HG03439 (cell line): ENCODE data around the gene JUP.

Experiments
- ATAC-seq: cut with Tn5 transposase; IDR thresholded peaks from one replicate; pipeline ENCODE4 v1.9.1; 2021; ENCODE audit warnings: mild to moderate bottlenecking, moderate library complexity; ENCODE audit not compliant: unreplicated experiment

The JUP gene

DNA sequence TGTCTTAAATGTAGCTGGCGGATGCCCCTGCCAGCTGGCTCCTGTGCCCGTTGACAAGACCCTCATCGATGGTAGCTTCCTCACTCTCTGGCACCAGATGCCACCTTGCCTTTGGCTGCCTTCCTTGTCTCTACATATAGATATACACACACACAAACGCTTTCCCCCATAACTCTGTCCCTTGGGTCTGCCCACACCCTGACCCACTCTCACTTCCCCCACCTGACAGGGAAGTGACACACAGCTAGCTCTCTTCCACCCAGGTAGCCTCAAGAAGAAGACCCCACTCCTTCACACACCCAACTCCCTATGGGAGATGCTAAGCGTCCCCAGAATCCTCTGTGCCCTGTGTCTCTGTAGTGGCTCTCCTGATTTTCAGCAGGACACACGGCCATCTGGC is 25.6 kb downstream of the JUP start:
- no peak for ATAC-seq

DNA sequence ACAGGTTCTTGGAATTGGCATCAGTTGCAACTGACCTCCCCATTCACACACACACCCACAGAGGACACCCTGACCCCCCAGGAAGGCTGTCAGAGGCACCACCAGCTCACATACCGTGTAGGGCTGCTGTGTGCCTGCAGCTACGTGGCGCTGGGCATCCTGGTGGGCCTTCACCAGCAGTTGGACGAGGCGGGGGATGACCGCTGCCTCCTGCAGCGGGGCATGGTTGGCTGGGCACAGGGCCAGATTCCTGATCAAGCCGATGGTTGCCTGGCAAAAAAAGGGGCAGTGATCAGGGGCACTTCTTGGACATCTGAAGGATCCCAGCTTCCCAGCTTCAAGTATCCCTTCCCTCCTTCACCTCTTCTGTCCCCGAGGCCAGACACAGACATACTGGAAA is 27.9 kb downstream of the JUP start:
- no peak for ATAC-seq

DNA sequence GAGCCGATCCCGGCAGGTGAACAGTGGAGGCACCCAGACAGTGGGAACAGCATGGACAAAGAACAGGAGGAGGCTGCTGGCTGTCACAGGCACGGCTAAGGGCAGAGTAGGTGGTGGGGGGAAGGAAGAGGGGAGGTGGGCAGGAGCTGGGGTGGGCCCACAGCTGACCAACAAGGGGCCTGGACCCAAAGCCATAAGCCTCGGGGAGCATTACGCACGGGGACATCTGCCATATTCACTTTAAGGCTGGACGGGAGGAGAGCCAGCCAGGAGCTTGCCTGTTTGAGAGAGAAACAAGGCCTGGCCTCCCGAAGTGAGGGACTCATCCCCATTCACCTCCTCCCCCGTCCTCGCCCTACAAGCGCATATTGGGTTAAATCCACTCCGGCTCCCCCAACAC is 32.4 kb downstream of the JUP start:
- no peak for ATAC-seq

DNA sequence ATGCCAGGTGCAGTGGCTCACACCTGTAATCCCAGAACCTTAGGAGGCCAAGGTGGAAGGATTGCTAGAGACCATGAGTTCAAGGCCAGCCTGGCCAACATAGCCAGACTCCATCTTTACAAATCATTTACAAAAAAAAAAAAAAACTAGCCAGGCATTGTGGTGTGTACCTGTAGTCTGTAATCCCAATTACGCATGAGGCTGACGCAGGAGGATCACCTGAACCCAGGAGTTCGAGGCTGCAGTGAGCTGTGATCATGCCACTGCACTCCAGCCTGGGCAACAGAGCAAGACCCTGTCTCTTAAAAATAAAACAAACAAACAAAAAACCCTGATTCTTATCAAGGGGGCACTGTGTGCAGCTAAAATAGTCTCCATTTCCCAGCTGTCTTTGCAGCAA is 35.2 kb downstream of the JUP start:
- no peak for ATAC-seq

DNA sequence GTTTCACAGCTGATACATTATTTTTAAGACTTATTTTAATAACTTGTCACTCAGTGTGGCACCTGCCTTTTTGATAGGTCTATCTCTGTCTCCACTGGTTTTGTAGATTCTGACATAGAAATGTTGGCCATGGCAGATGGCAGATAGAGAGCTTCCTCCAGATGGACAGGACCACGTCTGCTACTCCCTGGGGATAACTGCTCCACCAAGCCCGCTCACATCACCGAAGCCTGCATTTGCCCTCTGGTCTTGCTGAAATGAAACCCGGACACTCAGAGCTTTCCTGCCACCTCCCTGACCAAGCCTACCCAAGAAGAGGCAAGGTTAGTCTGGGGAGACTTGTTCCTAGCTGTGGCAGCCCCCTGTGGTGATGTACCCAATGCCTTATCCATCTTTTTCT is 35.6 kb downstream of the JUP start:
- no peak for ATAC-seq

DNA sequence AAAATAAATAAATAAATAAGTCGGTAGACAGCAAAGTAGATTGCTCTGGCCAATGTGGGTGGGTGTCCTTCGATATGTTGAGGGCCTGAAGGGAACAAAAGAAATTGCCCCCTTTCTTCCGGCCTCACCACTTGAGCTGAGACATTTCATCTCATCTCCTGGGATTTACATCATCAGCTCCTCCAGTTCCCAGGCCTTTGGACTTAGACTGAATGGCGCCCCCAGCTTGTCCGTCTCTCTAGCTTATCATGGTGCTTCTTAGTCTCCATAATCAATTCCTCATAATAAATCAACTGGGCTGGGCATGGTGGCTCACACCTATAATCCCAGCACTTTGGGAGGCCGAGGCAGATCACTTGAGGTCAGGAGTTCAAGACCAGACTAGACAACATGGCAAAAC is 38.2 kb downstream of the JUP start:
- ATAC-seq: no peak

DNA sequence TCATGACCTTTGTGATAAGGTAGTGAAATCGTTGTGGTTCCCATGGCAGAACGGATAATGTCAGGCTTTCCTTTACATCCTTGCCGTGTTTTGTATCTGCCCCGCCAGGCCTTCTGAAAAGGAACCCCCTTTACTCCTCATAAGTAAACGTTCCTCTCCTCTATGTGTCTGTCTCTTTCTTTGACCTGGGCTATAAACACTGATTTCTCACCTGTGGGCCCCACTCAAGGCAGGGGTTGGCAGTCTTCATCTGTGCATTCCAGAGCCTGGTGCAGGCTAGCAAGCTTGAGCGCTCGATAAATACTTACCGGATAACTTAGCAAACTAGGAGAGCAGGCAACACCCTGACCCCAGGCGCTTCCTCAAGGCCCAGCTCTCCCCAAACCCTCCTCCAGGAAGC is 44.8 kb downstream of the JUP start:
- ATAC-seq: no peak

DNA sequence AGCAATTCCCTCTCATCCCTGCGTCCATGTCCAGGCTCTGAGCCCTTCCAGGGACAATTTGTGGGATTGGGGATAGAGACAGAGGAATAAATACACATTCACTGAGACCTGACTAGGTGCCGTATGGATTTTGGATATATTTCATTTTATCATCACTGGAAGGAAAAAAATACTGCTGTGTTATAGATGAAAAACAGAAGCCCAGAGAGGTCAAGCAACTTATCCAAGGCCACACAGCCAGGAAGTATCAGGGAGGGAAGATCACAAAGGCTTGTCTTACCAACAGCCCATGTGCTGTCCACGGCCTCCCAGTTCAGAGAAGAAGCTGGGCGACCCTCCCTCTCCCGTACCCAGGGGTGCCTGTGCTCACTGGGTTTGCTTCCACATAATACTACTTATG is 46.0 kb downstream of the JUP start:
- no peak for ATAC-seq

DNA sequence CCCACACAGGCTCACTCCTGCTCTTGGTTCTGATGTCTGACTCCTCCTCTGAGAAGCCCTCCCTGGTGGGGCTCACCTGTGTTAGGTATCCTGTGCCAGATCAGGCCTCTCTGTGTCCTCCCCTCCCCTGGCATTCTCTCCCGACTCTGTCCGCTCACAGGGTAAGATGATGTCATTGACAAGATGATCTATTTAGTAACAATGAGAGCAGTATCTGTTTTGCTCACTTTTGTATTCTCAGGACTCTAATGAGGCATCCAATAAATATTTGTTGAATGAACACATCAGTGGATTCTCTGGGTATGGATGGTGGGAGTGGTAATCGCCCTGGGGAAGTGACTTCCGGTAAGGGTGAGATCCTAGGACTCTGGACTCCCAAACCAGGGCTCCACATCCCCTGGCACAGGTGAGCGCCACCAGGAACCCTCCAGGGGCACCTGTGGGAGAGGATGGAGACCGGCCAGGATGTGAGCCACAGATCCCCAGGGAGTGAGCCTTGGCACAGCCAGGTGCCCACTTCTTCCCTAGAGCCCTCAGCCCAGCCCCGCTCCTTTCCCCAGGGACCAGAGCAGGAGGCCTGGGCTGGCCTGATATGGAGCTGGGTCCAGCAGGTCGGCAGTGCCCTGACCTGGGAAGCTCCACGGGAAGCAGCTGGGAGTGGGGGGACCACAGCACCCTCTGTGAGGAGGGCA is 46.7 kb downstream of the JUP start:
- ATAC-seq: no peak

DNA sequence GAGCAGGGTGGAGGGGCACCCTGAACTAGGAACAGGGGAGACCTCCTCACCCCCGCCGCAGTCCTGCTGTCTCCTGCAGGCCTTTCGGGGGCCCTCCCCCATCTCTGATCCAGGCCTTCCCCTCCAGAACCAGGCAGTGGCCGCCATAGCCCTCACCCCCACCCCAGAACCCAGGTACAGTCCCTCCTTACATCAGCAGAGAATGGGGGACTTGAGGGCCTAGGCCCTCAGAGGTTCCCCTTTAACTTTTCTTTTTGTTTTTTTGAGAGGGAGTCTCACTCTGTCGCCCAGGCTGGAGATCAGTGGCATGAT is 47.8 kb downstream of the JUP start:
- no peak for ATAC-seq

DNA sequence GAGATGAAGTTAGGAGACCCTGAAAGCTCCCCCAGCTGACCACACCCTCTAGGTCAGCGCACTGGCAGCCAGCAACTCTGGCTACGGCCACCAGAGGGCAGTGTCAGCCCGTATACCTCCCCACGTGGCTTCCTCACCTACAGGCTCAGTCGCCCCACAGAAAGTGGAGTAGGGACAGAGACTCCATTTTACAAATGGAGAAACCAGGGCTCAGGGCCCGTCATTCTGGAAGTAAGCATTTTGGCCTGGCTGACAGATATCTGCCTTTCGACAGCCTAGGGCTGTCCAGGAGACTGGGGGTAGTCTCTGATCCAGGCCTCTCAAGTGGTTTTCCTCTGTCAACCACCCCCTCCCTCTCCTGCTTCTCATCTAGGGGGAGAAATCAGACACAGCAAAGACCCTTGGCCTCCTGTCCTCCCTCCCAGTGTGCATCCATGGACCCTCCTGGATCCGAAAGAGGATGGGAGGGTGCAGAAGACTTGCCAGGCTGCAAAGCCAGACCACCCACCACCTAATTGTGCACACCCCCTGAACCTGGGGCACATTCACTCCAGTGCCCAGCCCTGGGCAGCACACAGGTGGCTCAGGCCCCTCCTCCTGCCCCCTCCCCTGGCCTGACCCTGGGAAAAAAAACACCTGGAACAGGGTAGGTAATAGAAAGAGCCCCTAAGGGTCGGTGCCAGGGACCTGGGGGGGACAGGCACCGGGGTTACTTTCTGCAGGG is 48.3 kb downstream of the JUP start:
- ATAC-seq: no peak

DNA sequence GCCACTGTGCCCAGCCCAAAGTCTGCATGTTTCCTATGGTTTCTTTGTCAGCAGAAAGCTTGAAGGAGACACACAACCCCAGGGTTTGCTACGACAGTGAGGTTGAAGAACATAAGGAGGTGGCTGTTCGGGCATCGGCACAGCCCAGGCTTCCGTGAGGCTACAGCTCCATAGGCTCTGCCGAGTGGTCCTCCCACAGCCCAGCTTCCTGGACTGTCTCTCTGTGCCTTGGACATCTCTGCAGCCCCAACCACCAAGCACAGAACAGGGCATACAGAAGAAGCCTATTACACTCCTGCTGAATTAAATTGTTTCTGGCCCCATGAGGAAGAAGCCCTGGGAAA is 48.9 kb downstream of the JUP start:
- no peak for ATAC-seq

DNA sequence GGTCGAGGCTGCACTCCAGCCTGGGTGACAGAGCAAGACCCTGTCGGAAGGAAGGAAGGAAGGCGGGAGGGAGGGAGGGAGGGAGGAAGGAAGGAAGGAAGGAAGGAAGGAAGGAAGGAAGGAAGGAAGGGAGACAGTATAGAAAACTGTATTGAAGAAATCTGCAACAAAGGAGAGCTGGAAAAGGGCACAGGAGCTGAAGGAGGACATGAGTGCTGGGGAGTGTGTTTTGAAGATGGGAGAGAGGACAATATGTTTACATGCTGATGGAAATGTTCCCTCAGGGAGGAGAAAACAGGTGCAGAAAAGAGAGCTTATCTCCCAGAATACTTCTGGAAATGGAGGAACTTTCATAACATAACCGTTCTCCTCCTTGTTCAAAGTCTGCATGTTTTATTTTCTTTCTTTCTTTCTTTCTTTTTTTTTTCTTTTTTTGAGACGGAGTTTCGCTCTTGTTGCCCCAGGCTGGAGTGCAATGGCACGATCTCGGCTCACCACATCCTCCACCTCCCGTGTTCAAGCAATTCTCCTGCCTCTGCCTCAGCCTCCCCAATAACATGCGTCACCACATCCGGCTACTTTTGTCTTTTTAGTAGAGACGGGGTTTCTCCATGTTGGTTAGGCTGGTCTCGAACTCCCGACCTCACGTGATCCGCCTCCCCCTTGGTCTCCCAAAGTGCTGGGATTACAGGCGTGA is 49.4 kb downstream of the JUP start:
- no peak for ATAC-seq

DNA sequence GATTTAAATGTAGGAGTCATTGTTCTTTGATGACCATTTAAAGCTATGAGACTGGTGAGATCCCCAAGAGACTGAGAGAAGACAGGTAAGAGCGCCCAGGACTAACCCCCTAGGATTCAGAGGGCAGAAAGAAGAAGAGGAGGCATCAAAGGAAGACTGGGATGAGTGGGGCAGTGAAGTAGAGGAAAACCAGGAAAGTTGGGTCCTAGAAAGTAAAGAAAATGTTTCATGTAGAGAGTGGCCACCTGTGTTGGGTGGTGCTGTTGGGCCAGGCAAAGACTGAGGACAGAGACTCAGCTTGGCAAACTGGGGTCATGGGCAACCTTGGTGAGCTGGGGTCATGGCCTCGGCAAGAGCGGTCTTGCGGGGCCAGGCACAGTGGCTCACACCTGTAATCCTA is 50.8 kb downstream of the JUP start:
- ATAC-seq: no peak

DNA sequence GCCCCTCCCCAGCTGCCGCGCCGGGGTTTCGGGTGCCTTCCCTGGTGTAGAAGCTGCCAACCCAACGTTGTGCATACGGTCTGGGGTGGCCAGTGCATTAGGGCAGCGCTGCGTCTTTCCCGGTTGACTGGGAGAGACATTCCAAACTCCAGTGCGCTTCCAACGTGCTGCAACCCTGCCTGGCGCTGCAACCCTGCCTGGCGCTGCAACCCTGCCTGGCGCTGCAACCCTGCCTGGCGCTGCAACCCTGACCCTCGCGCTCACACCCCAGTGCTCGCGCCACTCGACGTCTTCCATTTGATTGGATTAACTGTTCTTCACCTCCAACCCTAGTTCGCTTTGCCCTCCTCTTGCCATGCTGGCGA is 51.6 kb downstream of the JUP start:
- ATAC-seq: no peak

DNA sequence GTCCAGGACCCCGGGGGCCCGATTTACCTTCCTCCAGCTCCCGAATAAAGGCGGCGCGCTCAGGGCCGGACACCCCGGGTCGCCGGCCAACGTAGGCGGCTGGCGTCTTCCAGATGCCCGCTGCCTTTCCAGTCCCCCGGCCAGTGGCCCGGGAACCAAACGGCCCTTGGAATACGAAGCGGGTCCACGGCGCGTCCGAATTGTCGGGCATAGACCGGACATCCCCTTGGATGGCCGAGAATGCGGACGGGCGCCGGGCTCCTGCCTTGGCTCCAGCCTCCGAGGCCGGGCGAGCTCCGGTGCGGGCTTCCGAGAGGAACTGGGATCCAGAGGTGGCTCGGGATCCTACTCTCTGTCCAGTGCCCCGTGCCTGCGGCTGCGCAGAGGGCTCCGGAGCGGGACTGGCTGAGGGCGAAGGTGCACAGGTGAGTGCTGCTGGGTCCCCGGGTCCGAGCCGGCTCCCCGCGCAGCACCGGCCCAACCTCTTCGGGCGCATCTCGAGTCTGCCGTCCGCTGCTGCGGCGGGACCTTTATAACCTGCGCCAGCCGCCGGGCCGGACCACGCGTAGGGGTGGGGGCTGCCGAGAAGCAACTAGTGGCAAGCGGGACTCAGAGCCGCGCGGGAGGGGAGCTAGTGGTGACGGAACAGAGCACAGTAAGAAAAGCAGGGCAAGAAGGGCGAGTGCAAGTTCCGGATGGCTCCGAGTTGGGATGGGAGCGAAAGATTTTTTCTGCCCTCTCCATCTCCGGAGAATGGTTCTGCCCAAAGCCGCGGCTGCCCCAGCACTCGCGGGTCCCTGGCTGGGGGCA is 52.2 kb downstream of the JUP start, which contains the start of gene HAP1:
TSS of gene HAP1 (minus strand) at position 505 of the 810 bp plus-strand sequence. CDS start at position 496, 9 bp downstream.
- no peak for ATAC-seq

DNA sequence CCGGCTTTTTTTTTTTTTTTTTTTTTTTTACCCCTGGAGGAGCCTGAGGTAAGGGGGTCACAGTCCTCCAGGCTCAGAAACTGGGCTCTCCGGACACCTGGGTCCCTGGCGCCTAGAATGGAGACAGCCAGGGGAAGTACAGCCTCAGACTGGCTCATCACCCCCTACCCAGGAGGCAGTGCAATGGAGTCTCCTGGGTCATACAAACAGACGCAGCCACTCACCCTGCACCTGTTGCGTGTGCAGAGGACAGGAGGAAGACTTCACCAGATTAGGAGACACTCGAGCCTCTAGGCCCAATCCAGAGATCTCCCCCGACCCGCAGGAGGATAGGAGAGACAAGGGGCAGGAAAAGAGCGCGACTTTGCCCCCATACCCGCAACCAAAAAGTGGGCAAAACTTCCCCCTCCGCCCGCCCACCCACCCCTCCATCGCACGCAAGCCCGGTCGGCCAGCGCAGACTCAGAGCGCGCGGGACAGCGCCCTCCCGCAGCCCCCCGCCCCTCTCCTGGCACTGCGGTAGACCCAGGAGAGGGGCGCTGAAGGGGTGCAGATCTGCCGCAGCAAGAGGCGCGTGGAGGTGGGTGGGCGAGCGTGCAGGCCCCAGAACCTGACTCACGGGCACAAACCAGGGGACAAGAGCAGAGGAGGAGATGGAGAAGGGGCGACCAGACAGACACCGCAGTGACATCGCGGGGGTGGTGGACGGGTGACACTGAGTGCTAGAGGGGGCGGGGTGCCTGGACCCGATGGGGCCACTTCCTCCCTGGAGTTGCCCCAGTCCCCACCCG is 53.0 kb downstream of the JUP start:
- no peak for ATAC-seq

DNA sequence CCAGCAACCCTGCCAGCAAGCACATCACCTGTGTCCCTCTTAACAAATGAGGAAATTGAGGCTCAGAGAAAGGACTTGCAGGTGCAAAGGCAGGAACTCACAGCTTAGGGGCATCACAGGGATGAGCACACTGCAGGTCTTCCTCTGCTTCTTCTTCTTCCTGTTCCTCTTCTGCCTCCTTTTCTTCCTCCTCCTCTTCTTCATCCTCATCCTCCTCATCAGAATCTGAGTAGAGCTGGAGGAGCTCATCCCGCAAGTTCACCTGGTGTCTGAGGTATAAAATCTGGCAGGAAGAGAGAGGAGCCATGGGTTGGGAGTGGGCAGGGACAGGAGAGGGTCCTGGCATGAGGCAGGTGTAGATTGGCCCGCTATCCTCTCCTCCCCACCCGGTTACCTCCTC is 54.7 kb downstream of the JUP start:
- no peak for ATAC-seq

DNA sequence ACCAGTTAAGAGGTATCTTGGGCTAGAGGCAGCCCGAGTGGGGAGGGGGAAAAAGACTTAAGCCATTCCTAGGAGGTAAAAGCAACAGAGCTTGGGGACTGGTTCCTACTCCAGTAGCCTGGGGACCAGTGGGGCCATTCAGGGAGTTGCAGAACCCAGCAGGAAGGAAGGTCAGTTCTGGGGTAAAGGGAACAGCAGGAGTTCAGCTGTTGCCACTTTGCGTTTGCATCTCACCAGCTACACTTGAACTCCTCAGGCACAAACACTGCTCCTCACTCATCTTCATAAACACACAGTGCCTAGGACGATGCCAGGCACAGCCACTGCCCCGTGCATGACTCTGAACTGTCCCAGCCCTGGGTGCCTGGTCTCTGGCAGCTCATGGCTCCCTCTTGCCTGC is 56.0 kb downstream of the JUP start:
- no peak for ATAC-seq

DNA sequence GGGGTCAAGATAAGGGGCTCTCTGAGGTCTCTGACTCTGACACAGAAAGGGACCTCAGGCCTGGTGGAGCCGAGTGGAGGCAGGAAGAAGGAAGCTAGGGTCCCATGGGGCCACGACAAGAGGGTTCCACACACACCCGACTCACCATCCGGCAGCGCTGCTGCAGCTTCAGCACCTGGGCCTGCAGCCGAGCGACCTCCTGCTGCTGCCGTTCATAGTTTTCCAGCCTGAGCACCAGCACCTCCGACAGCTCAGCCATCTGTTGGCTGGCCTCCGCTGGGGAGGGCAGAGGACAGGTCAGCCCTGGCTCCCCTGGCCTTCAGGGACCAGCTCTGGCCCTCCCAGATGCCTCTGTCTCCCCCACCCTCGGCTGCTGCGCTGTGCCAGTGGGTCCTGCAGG is 58.5 kb downstream of the JUP start:
- ATAC-seq: no peak

DNA sequence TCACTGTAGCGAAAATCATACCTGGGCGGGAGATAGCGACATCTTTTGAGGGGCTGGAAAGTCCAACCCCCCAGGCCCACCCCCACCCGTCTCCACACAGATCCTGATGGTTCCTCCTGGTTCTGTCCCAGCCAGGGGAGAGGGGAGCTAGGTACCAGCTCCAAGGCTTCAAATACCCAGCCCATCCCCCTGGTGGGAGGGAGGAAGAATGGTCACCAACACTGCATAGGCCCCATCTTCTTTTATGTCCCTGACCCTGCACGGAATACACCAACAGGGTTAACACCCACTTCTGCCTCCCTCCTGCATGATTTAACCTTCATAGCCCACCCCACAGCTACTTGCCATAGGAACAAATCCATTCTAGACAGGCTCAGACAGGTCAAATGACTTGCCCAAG is 61.4 kb downstream of the JUP start:
- ATAC-seq: no peak
